Hypothalamus (tissue), 51 donors: Measurements from ENCODE around the gene DHRS13.
"Not testable (repeated sequence)": the region's sequence is repeated elsewhere in the genome, so short reads cannot be mapped to it uniquely, and the experiment has no call there.

Source experiments
- DNase-seq, 51 donors: peaks; one replicate each; lab custom pipeline; 2025; lab: John Stamatoyannopoulos, UW

DHRS13 gene

DNA sequence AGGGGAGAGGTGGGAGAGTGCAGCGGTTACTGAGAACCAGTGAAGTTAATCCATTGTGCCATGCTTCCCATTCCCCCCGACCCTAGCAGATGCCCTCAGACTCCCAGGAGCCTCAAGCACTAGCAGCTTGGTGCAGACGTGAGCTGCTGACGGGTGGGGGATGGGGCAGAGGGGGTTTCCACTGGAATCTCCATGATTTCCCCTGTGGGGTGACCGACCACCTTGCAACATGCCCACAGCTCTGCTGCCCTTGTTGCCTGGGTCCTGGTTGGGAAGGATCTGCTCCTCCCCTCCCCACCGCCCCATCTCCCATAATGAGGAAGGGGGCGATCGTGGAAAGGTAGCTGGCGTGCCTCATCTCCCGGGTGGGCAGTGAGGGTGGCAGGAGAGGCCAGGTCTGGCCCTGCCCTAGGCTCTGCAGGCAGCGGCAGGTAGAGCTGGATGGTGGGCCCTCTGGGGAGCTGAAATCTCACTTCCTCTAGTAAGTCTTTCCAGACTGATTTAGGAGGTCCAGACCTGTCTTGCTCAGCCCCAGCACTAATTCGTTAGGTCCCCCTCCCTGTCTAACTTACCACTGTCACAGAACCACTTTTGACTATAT is 14.9 kb downstream of the DHRS13 start:
- no peak for DNase-seq

- DNase-seq = no peak
These were observed 16.9 kb downstream of the DHRS13 start for GRCh38 chr17:28885951-28886350.

GRCh38 chr17:28885363-28885762 is 17.5 kb downstream of the DHRS13 start:
- peak in 1 of 51 donors; percentile 11 for DNase-seq

- no peak for DNase-seq
These were observed 18.7 kb downstream of the DHRS13 start for GRCh38 chr17:28883967-28884702.

GRCh38 chr17:28882154-28882895 is 20.6 kb downstream of the DHRS13 start:
- DNase-seq = no peak

DNA sequence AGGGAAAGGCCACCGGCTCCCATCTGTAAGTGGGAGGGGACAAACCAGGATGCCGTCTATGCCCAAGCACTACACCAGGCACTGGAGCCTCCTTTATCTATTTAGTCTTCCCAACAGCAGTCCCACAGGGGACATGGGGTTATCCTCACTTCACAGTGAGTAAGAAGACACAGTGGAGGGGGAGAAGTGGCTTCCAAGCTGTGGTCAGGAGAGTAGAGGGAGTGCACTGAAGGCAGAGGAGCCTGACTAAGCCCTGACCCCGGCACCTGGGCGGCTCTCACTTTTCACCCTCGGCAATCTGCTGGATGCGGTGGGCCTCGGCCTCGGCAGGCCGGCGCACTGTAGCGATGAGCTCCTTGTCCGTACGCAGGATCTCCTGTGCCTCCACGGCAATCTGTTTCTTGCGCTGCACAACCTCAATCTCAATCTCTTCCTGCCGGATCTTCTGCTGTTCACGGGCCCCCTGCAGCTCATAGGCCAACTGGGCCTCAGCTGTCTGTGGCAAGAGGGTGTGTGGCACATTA is 21.3 kb downstream of the DHRS13 start:
- no peak for DNase-seq

DNA sequence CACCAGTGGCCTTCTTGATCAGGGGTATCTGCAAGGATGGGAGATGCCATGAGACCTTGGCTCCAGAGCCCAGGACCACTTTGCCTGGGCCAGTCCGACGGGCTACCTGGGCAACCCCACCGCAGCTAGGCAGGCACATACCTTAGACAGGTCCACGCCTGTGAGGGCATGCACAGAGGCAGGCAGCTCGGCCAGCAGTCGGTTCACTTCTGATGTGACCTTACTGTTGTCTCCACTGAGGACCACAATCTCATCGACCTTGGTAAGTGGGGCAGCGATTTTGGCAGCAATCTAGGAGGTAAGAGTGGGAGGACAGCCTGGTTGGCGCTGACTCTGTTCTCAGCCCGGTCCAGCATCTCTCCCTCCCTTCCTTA is 22.3 kb downstream of the DHRS13 start:
- DNase-seq = no peak

- no peak for DNase-seq
These were observed 22.9 kb downstream of the DHRS13 start for GRCh38 chr17:28879886-28880571.

DNA sequence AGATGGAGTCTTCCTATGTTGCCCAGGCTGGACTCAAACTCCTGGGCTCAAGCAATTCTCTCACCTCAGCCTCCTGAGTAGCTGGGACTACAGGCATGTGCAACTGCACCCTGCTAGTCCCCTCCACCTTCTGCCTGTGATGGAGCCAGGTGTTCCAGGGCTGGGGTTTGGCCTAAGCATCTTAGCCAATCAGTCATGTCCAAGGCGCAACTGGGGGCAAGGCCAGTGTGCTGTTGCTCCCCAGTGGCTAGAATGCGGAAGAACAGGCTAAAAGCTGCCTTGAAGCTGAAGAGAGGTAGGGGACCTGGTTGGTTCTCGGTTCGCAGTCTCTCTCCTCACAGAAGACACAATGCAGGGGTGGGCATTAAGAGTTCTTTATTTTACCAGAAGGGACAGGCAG is 23.9 kb downstream of the DHRS13 start:
- DNase-seq = peak in 2 of 51 donors; percentile 4 to 7

GRCh38 chr17:28878158-28878910 is 24.5 kb downstream of the DHRS13 start:
- DNase-seq = no peak

DNA sequence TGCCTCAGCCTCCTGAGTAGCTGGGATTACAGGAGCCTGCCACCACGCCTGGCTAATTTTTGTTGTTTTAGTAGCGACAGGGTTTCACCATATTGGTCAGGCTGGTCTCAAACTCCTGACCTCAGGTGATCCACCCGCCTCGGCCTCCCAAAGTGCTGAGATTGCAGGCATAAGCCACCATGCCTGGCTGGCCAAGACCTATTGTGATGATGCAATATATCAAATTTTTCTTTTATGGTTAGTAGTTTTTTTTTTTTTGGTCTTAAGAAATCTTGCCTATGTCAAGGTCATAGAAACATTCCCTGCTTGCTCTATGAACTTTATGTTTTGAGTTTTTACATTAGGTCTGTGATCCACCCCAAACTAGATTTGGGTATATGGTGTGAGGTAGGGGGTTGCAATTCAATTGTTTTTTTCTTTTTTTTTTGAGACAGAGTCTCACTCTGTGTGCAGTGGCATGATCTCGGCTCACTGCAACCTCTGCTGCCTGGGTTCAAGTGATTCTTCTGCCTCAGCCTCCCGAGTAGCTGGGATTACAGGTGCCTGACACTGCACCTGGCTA is 25.6 kb downstream of the DHRS13 start:
- DNase-seq = not testable (repeated sequence)

- DNase-seq = no peak
These were observed 26.9 kb downstream of the DHRS13 start for GRCh38 chr17:28875848-28876550.

GRCh38 chr17:28874750-28875149 is 28.1 kb downstream of the DHRS13 start:
- DNase-seq = no peak

DNA sequence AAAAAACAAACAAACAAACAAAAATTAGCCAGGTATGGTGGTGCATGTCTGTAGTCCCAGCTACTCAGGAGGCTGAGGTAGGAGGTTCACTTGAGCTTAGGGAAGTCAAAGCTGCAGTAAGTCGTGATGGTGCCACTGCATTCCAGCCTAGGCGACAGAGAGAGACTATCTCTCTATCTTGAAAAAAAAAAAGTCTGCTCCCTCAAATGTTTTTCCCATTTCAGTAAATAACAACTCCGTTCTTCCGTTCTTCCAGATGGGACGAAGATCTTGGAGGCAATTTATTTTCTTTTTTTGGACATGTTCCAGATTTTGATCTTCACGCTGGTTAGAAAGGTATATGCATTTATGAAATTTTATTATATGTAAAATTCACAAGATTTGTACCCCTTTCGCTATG is 29.0 kb downstream of the DHRS13 start:
- DNase-seq = no peak

GRCh38 chr17:28871056-28871579 is 31.8 kb downstream of the DHRS13 start:
- DNase-seq = no peak

- DNase-seq = no peak
These were observed 35.6 kb downstream of the DHRS13 start for GRCh38 chr17:28867276-28867675.

GRCh38 chr17:28865946-28866752 is 36.7 kb downstream of the DHRS13 start:
- DNase-seq = no peak
